ENCODE results near the gene VTI1A. TPM values are rescaled to one million over a fixed set of nuclear protein-coding genes. Genes with fewer than 3 reads are reported as not detected.

Gene VTI1A
- total RNA-seq, 1 experiment from 2014 or later: 22.0 TPM

DNA sequence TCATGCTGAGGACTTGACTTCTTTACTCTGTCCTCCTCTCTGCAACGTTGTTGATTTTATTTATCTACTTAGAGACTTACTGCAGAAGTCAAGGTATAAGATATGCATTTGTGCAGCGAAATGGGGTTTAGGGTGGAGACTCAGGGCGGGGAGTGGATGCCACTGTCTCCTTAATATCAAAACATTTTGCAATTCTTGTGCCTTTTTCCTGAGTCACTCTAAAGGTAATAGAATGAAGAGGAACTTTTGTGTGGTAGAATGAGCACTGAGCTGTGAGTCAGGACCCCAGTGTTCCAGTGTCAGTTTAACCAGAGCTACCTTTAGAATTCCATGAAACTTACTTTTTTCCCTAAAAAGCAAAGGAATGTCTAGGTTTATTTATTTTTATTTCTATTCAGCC lies 78.2 kb downstream of the VTI1A start:
- H3K27ac Mint-ChIP-seq: peak overlapping the region in 1 of 3 experiments; percentile 79; a peak in 3 of 7 replicates
- no peak overlapping the region for H3K23ac ChIP-seq (ENCODE audit: insufficient read length, low read depth, low read length)
- no peaks in the 10 kb centered on the region for H3K36me3 Mint-ChIP-seq (ENCODE audit: insufficient read depth in 1 of 3, low read depth in 3 of 3)

More for the DNA sequence above, 78.2 kb downstream of the VTI1A start:
- Histone ChIP-seq H2BK120ac (ENCODE audit: low read depth, low read length, poor library complexity, severe bottlenecking) (no peak overlapping the region), H3K23me2 (ENCODE audit: insufficient read length, low read depth, low read length, poor library complexity, severe bottlenecking) (no peaks in the 10 kb centered on the region), H4K91ac (ENCODE audit: insufficient read length, low read depth, low read length) (no peak overlapping the region), H3T11ph (ENCODE audit: low read length) (no peak overlapping the region), H3K14ac (ENCODE audit: insufficient read depth, low read length) (no peak overlapping the region), H3K4me2 (ENCODE audit: insufficient read depth, insufficient read length, low read length) (no peak overlapping the region), H4K20me1 (ENCODE audit: control insufficient read depth, insufficient read depth, insufficient read length) (no peaks in the 10 kb centered on the region), H2BK15ac (ENCODE audit: low read depth, low read length) (no peak overlapping the region), H3K4ac (ENCODE audit: low read depth, low read length) (no peak overlapping the region), H3K27me3 (ENCODE audit: insufficient read depth, low read length) (no peaks in the 10 kb centered on the region), H3K79me2 (ENCODE audit: insufficient read depth, low read length) (no peaks in the 10 kb centered on the region), H3K56ac (ENCODE audit: insufficient read length, low read depth, low read length) (no peak overlapping the region), H2AK5ac (ENCODE audit: insufficient read length, low read length) (no peak overlapping the region), H4K8ac (replicated peaks; ENCODE audit: insufficient read length, low read depth, low read length) (no peak overlapping the region), H3K79me1 (ENCODE audit: insufficient read depth, low read depth, low read length, poor library complexity, severe bottlenecking) (no peaks in the 10 kb centered on the region), H3K4me1 (ENCODE audit: insufficient read depth, low read length) (peaks cover 2% of the 10 kb centered on the region; the same call in 1 of the 2 replicates), H3K27ac (ENCODE audit: insufficient read length, low read depth, low read length) (no peak overlapping the region), H2BK12ac (ENCODE audit: insufficient read length, low read depth, low read length) (no peak overlapping the region), H3K18ac (ENCODE audit: insufficient read length, low read depth, low read length) (no peak overlapping the region), H2BK20ac (ENCODE audit: low read depth, low read length, poor library complexity, severe bottlenecking) (no peak overlapping the region), H2AFZ (ENCODE audit: low read length) (no peak overlapping the region), H3K9ac (ENCODE audit: extremely low read depth, insufficient read length, low read length) (no peak overlapping the region), H3K9me3 (ENCODE audit: control insufficient read depth, low read depth, low read length) (no peaks in the 10 kb centered on the region), H2BK5ac (ENCODE audit: insufficient read length, low read length) (no peak overlapping the region), H4K5ac (ENCODE audit: insufficient read length, low read depth, low read length) (no peak overlapping the region)
- no CpG with 5 or more reads among the region's 3 CpGs for WGBS (ENCODE audit: extremely low coverage, insufficient read length, low lambda C conversion rate)
- DNase-seq: no peak
- TF ChIP-seq, protein P1, sequence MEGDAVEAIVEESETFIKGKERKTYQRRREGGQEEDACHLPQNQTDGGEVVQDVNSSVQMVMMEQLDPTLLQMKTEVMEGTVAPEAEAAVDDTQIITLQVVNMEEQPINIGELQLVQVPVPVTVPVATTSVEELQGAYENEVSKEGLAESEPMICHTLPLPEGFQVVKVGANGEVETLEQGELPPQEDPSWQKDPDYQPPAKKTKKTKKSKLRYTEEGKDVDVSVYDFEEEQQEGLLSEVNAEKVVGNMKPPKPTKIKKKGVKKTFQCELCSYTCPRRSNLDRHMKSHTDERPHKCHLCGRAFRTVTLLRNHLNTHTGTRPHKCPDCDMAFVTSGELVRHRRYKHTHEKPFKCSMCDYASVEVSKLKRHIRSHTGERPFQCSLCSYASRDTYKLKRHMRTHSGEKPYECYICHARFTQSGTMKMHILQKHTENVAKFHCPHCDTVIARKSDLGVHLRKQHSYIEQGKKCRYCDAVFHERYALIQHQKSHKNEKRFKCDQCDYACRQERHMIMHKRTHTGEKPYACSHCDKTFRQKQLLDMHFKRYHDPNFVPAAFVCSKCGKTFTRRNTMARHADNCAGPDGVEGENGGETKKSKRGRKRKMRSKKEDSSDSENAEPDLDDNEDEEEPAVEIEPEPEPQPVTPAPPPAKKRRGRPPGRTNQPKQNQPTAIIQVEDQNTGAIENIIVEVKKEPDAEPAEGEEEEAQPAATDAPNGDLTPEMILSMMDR (conservative IDR thresholded peaks at IDR 0.05): no peak
- Mint-ChIP-seq H3K9me3 (no peaks in the 10 kb centered on the region), H3K4me3 (no peak overlapping the region), H3K4me1 (peaks cover 13 to 27% of the 10 kb centered on the region in 2 experiments), H3K27me3 (ENCODE audit: low read depth) (no peaks in the 10 kb centered on the region)

Data from H9 (cell line).